A549 (cell line): ENCODE data around the gene IFITM10. TPM values are rescaled to one million over a fixed set of nuclear protein-coding genes. Genes with fewer than 3 reads are reported as not detected.
A peak's percentile ranks its signal among the peaks of the same experiment; 100 is the strongest.

Source experiments
- ATAC-seq, 2 experiments: fragments of 200-7000 bp in 1 of 2; fragments of >200 bp in 1 of 2; cut with Nextera tagmentation in 1 of 2; cut with Tn5 transposase in 1 of 2; 3 replicates each; pipeline versions ENCODE4 v1.8.0 to v1.9.1; 2018 to 2020; ENCODE audit warnings: mild to moderate bottlenecking in 1 of 2, moderate library complexity in 1 of 2
- CTCF ChIA-PET: fragments of 300-600 bp; sonication (Branson Sonifier 250); formaldehyde crosslinking; extraction: SDS; loops from one replicate; lab custom pipeline; 2021; ENCODE audit warnings: antibody characterized with exemption, inconsistent platforms; lab: Yijun Ruan, JAX
- POLR2A ChIA-PET: fragments of 350-600 bp; formaldehyde crosslinking; extraction: SDS; loops from one replicate; lab custom pipeline; 2021; ENCODE audit warnings: antibody characterized with exemption, inconsistent platforms; lab: Yijun Ruan, JAX
- DNase-seq, 2 experiments: peaks; one replicate each; pipeline versions ENCODE4 v3.0.0 to v3.0.0-alpha.2; 2011 to 2016; ENCODE audit warnings: low read depth in 1 of 2, low spot score in 1 of 2
- FAIRE-seq: peaks from 2 replicates; lab custom pipeline; 2011; peaks lifted over from hg19 to GRCh38; lab: Jason Lieb, UNC
- H3K27ac ChIP-seq, 2 experiments: fragments of >200 bp; sonication (Bioruptor Twin); formaldehyde crosslinking; 3 replicates each; pipeline ENCODE4 v1.5.1; 2016 to 2017
- H3K4me1 ChIP-seq: fragments of >200 bp; sonication (Bioruptor Twin); formaldehyde crosslinking; 3 replicates; pipeline ENCODE4 v1.6.1; 2016
- H3K4me2 ChIP-seq: fragments of >200 bp; sonication (Bioruptor Twin); formaldehyde crosslinking; 3 replicates; pipeline ENCODE4 v1.6.1; 2016
- H3K4me3 ChIP-seq: fragments of >200 bp; sonication (Bioruptor Twin); formaldehyde crosslinking; 3 replicates; pipeline ENCODE4 v1.5.1; 2016
- H3K9me3 ChIP-seq: fragments of >200 bp; sonication (Bioruptor Twin); formaldehyde crosslinking; 3 replicates; pipeline ENCODE4 v1.6.1; 2016
- BHLHE40 ChIP-seq: IDR thresholded peaks from 2 replicates; pipeline ENCODE4 v1.6.1; 2012; ENCODE audit warnings: low read depth, low read length, inconsistent platforms
- CHD4 ChIP-seq: fragments of 200-600 bp; sonication (generic); IDR thresholded peaks from 2 replicates; pipeline ENCODE4 v1.6.1; 2016; ENCODE audit warnings: antibody characterized with exemption, mild to moderate bottlenecking, borderline replicate concordance
- EHMT2 ChIP-seq: fragments of 200-600 bp; sonication (generic); IDR thresholded peaks from 2 replicates; pipeline ENCODE4 v1.6.1; 2016; ENCODE audit warnings: antibody characterized with exemption, low read depth, mild to moderate bottlenecking, moderate library complexity
- ESRRA ChIP-seq: fragments of 150-350 bp; IDR thresholded peaks from 2 replicates; pipeline ENCODE4 v1.6.1; 2014; ENCODE audit warnings: mild to moderate bottlenecking, low read length, borderline replicate concordance
- HEYL ChIP-seq: fragments of 250-450 bp; sonication (Bioruptor Pico); IDR thresholded peaks from 2 replicates; pipeline ENCODE4 v1.8.0; 2021; ENCODE audit warnings: mild to moderate bottlenecking, moderate library complexity
- JUN ChIP-seq, 2 experiments: fragments of >200 bp; sonication (Bioruptor Twin); formaldehyde crosslinking; IDR thresholded peaks; 2 replicates in 1 of 2; 3 replicates in 1 of 2; pipeline ENCODE4 v1.6.1; 2016 to 2017
- MYC ChIP-seq: IDR thresholded peaks from 2 replicates; pipeline ENCODE4 v1.6.1; 2012; ENCODE audit warnings: mild to moderate bottlenecking, inconsistent platforms, low read length, improper control_type of control experiment, borderline replicate concordance
- NR3C1 ChIP-seq: fragments of >200 bp; sonication (Bioruptor Twin); formaldehyde crosslinking; IDR thresholded peaks from 3 replicates; pipeline ENCODE4 v1.6.1; 2017
- RAD21 ChIP-seq, 2 experiments: fragments of >200 bp in 1 of 2; sonication (Bioruptor Twin) in 1 of 2; formaldehyde crosslinking in 1 of 2; IDR thresholded peaks in 1 of 2; conservative IDR thresholded peaks in 1 of 2; 2 replicates in 1 of 2; 3 replicates in 1 of 2; pipeline ENCODE4 v1.6.1; 2012 to 2018; ENCODE audit warnings: inconsistent platforms in 1 of 2
- TP53 ChIP-seq: fragments of 250-450 bp; sonication (Bioruptor Pico); IDR thresholded peaks from 2 replicates; pipeline ENCODE4 v1.5.0; 2021; ENCODE audit warnings: mild to moderate bottlenecking, moderate library complexity
- ZFP36 ChIP-seq: fragments of 450-650 bp; IDR thresholded peaks from 2 replicates; pipeline ENCODE4 v1.6.1; 2014; ENCODE audit warnings: borderline replicate concordance; ENCODE audit not compliant: partially characterized antibody
- ZSCAN20 ChIP-seq: fragments of 250-450 bp; sonication (Bioruptor Pico); IDR thresholded peaks from 2 replicates; pipeline ENCODE4 v1.8.0; 2022; ENCODE audit warnings: mild to moderate bottlenecking, moderate library complexity
- WGBS: methylation state at CpG from one replicate; pipeline ENCODE4 v1.1.6; 2017; ENCODE audit errors: missing lambda C conversion rate; 5-methylcytosine and 5-hydroxymethylcytosine counted together
- polyA plus RNA-seq, 4 experiments: library from polyadenylated mRNA; depleted of rRNA in 3 of 4; stranded (reverse); fragments of >200 nt; fragmentation: RNase III in 1 of 4; extraction: RNeasy Plus Mini Kit Qiagen cat#74134 plus additional on column Dnase treatment in 1 of 4; gene quantifications; 2 replicates in 3 of 4; 3 replicates in 1 of 4; pipeline ENCODE4 v1.2.3, GENCODE V29; 2011 to 2017
- TF ChIP-seq, protein P1 (sequence below): fragments of 450-650 bp; IDR thresholded peaks from 2 replicates; pipeline ENCODE4 v1.6.1; 2014; ENCODE audit warnings: antibody characterized with exemption
- TF ChIP-seq, protein P2 (sequence below): fragments of 250-450 bp; sonication (Bioruptor Pico); IDR thresholded peaks from 2 replicates; pipeline ENCODE4 v1.5.0; 2021; ENCODE audit warnings: mild to moderate bottlenecking, moderate library complexity, borderline replicate concordance
- TF ChIP-seq, protein P3 (sequence below): fragments of >200 bp; sonication (Bioruptor Twin); formaldehyde crosslinking; IDR thresholded peaks from 2 replicates; pipeline ENCODE4 v1.6.1; 2016
- TF ChIP-seq, protein P4 (sequence below): fragments of 250-450 bp; sonication (Bioruptor Pico); IDR thresholded peaks from 2 replicates; pipeline ENCODE4 v1.5.0; 2020; ENCODE audit warnings: low read depth, mild to moderate bottlenecking, moderate library complexity

The IFITM10 gene
- polyA plus RNA-seq, 2 of the 4 experiments (the other 2 are of a cell fraction) = 0.28 to 0.67 TPM

DNA sequence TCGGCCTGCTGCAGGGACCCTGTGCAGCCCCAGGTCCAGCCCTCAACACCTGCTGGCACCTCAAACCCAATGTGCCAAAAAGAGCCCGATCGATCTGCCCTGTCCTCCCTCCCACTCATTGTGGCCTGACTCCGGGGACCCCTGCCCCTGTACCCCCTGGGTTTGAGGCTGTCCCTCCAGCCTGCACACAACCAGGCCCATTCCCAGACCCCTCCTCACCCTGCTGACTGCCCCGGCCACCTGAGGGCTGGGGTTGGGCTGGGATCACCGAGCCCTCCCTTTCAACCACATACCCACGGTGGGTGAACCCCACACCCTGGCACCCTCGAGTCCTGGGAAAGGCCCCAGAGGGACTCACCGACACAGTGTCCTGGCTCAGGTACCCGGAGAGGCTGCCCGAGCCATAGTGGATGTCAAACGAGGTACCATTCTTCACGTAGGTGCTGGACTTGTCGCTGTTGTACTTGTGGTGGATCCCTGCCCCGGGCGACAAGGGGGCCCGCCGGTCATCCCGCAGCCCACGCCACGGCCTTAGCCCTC lies 8.3 kb upstream of the IFITM10 start (continued):
- TF ChIP-seq, protein P1, sequence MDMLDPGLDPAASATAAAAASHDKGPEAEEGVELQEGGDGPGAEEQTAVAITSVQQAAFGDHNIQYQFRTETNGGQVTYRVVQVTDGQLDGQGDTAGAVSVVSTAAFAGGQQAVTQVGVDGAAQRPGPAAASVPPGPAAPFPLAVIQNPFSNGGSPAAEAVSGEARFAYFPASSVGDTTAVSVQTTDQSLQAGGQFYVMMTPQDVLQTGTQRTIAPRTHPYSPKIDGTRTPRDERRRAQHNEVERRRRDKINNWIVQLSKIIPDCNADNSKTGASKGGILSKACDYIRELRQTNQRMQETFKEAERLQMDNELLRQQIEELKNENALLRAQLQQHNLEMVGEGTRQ = no peak
- no peak for TF ChIP-seq ZFP36
- no peak for TF ChIP-seq HEYL (CRISPR knock-in tag)
- TF ChIP-seq, protein P2, sequence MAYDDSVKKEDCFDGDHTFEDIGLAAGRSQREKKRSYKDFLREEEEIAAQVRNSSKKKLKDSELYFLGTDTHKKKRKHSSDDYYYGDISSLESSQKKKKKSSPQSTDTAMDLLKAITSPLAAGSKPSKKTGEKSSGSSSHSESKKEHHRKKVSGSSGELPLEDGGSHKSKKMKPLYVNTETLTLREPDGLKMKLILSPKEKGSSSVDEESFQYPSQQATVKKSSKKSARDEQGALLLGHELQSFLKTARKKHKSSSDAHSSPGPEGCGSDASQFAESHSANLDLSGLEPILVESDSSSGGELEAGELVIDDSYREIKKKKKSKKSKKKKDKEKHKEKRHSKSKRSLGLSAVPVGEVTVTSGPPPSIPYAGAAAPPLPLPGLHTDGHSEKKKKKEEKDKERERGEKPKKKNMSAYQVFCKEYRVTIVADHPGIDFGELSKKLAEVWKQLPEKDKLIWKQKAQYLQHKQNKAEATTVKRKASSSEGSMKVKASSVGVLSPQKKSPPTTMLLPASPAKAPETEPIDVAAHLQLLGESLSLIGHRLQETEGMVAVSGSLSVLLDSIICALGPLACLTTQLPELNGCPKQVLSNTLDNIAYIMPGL (CRISPR knock-in tag) = no peak
- TF ChIP-seq ESRRA = no peak
- TF ChIP-seq NR3C1 = no peak
- TF ChIP-seq, protein P3, sequence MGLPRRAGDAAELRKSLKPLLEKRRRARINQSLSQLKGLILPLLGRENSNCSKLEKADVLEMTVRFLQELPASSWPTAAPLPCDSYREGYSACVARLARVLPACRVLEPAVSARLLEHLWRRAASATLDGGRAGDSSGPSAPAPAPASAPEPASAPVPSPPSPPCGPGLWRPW = no peak

DNA sequence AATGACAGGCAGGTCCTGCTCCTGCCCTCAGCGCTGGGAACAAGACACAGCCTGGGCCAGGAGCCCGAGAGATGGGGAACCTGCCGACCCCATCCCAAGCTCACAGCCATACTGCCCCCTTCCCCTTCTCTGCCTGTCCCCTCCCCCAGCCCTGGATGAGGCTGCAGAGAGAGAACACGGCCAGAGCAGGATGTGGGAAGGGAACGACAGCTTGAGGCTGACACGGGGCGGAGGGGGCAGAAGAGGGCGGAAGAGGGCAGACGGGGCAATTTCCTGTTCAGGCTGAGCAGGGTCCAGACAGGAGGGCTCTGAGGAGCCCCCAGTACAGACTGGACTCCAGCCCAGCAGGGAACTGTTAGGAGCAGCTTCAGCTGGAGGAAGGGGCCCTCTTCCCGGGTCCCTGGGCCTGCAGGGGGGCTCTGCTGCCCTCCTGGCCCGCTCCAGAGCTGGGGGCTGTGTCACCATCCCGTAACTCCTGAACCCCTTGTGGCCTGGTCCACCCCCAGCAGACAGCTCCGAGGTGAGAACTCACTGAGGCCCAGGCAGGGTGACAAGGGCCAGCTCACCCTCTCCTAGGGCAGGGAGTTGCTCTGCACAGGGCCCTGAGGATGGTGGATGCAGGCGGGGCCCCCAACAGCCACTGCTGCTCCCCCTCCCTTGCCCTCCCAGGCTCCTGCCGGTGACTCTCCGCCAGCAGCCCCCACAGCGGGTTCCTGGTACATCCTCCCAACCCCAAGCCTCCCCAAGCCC lies 7.6 kb upstream of the IFITM10 start:
- Histone ChIP-seq H3K9me3 (no peaks in the 10 kb centered on the region), H3K27ac (0 out of 6 replicates have a peak overlapping the region, but pooled peaks of 1 of the 2 experiments have one; percentile 24), H3K4me2 (no peak overlapping the region), H3K4me1 (peaks cover 40% of the 10 kb centered on the region), H3K4me3 (no peak overlapping the region)
- FAIRE-seq (no peak), DNase-seq (no peak), ATAC-seq (no peak)
- TF ChIP-seq JUN (IDR thresholded peaks at IDR 0.05) = 0 out of 5 replicates have a peak, but pooled peaks of 1 of the 2 experiments have one; percentile 4
- no peak for TF ChIP-seq MYC
- TF ChIP-seq CHD4 = no peak
- no peak for TF ChIP-seq EHMT2
- no peak for TF ChIP-seq BHLHE40
- TF ChIP-seq, protein P4, sequence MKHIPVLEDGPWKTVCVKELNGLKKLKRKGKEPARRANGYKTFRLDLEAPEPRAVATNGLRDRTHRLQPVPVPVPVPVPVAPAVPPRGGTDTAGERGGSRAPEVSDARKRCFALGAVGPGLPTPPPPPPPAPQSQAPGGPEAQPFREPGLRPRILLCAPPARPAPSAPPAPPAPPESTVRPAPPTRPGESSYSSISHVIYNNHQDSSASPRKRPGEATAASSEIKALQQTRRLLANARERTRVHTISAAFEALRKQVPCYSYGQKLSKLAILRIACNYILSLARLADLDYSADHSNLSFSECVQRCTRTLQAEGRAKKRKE (CRISPR knock-in tag) = no peak
- WGBS = 87% methylated on average over 13 of the region's 17 CpGs
- CTCF ChIA-PET = interaction anchor here (1.1 to 2.7 kb wide), 3 partner anchors 40 to 74 kb away, joined by 4 to 19 read pairs (median 9); no protein-coding TSS in a partner anchor
- POLR2A ChIA-PET = interaction anchor here (0.5 kb wide), 1 partner anchor 14 kb away, joined by 4 read pairs; no protein-coding TSS in a partner anchor

DNA sequence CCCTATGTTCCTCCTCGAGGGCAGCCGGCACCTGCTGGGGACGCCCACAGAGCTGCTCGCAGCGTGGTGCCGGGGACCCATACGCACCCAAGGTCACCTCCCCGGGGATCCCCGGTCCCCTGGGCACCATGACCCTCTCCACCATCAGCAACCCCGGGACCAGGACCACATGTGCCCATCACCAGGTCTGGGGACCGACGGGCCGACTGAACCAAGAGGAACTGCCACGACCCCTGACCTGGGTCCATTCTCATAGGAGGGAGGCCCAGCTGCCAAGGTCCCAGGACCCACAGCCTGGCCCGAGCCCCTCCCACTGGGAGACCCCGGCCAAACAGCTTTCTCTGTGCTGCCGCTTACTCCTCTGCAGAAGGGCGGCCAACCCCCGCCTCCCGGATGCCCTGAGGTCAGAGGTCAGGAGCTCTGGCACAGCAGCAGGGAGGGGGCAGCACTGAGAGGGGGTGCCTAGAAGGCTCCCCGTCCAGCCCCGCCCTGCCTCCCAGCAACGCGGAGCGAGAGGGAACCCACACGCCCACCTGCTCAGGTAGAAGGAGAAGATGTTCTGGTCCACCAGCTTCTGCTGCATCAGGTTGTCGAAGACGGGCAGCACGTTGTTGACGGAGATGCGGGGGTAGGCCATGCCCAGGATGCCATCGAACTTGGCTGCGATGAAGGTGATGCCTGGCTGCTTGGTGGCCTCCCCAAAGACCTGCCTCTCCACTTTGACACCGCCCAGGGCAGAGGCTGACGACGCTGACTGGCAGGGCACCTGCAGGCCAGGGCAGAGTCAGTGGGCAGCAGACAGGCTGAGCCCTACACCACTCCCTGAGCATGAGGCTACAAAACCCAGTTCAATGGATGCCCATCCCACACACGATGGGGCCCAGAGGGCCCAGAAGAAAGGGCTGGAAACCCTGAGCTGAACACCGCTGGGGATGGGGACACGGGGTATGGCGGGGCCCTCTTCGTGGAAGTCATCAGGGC lies 6.7 kb upstream of the IFITM10 start:
- no peak for DNase-seq
- H3K4me2 ChIP-seq = no peak overlapping the region
- ATAC-seq = no peak

More for the DNA sequence above, 6.7 kb upstream of the IFITM10 start:
- no peaks in the 10 kb centered on the region for H3K9me3 ChIP-seq
- CTCF ChIA-PET = interaction anchor here (1.1 to 2.7 kb wide), 4 partner anchors 41 to 116 kb away, joined by 3 to 19 read pairs (median 6); no protein-coding TSS in a partner anchor
- POLR2A ChIA-PET = no interaction called here
- 94% methylated on average over 28 of the region's 41 CpGs for WGBS
- H3K4me1 ChIP-seq = peaks cover 34% of the 10 kb centered on the region
- no peak overlapping the region for H3K27ac ChIP-seq
- no peak for FAIRE-seq
- TF ChIP-seq JUN (IDR thresholded peaks at IDR 0.05) (0 out of 5 replicates have a peak, but pooled peaks of 1 of the 2 experiments have one; percentile 16), TP53 (CRISPR knock-in tag) (no peak), RAD21 (conservative IDR thresholded peaks at IDR 0.05 in 1 of 2, IDR thresholded peaks at IDR 0.05 in 1 of 2) (no peak), ZSCAN20 (CRISPR knock-in tag) (no peak)
- TF ChIP-seq, protein P1 = no peak
- no peak overlapping the region for H3K4me3 ChIP-seq
